LNCAP (cell line): ENCODE measurements around the gene CNP.

Source experiments
- TF ChIP-seq, protein P1 (sequence below): fragments of 450-650 bp; IDR thresholded peaks from 2 replicates; pipeline ENCODE4 v1.5.1; 2017; ENCODE audit warnings: mild to moderate bottlenecking

Gene CNP

DNA sequence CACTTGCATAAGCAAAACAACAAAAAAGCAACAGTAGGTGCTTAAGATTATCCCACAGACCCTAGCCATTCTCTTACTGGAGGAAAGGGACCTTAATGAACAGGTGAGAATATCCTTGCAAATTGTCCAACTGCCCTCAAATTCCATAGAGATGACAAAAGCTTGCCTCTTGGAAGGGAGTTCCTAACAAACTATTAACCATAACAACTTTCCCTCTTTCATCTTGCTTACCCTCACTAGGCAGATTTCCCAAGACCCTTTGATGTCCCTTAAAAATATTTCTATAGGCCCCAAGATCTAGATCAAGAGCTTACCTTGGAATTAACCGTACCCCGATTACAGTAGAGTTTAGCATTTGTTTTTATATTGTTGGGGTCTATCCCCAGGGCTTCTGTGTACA, 21.8 kb downstream of the CNP start:
- TF ChIP-seq, protein P1, sequence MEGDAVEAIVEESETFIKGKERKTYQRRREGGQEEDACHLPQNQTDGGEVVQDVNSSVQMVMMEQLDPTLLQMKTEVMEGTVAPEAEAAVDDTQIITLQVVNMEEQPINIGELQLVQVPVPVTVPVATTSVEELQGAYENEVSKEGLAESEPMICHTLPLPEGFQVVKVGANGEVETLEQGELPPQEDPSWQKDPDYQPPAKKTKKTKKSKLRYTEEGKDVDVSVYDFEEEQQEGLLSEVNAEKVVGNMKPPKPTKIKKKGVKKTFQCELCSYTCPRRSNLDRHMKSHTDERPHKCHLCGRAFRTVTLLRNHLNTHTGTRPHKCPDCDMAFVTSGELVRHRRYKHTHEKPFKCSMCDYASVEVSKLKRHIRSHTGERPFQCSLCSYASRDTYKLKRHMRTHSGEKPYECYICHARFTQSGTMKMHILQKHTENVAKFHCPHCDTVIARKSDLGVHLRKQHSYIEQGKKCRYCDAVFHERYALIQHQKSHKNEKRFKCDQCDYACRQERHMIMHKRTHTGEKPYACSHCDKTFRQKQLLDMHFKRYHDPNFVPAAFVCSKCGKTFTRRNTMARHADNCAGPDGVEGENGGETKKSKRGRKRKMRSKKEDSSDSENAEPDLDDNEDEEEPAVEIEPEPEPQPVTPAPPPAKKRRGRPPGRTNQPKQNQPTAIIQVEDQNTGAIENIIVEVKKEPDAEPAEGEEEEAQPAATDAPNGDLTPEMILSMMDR: no peak

DNA sequence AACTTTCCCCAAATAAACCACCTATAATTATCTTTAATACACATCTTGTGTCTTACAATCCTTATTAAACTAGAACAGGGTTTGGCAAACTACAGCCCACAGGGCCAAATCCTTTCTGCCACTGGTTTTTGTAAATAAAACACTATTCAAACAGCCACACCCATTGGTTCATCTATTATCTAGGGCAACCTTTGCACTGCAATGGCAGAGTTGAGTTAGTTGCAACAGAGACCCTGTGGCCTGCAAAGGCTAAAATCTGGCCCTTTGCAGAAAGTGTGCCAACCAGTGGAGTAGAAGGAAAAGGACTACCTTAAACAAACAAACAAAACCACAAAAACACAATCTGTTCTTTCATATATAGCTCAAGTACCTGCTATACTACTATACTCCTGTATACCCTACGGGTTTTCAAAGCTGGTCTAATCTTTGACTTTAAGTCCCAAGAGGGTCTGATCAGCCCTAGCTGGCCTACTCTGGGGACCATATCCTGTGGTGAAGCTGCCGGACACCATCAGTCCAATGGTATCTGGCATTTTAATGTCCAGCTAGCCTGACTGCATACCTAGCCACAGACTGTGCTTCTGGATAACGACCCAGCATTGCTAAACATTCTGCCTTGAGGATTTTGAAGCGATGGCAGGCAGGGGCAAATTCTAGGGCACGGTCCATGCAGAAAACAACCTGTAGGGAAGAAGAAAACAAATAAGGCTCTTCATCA, 23.3 kb downstream of the CNP start:
- TF ChIP-seq, protein P1: no peak

DNA sequence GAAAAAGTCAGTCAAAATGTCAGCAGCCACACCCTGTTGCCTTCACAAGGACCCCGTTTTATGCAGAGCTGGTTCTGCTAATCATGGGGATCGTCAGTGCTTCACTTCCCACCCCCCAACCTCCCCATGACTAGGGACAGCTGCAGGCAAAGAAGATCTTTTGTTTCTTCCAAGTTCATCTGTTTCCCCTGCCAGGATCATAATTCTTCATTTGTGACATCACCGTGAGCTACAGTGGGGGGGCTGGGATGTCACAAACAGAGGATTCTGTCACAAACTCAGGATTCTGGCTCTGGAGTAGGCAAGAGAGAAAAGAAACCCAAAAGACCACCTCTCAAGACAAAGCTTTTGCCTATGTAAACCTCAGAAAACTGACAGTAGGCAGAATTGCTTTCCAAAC, 26.0 kb downstream of the CNP start:
- TF ChIP-seq, protein P1: no peak

DNA sequence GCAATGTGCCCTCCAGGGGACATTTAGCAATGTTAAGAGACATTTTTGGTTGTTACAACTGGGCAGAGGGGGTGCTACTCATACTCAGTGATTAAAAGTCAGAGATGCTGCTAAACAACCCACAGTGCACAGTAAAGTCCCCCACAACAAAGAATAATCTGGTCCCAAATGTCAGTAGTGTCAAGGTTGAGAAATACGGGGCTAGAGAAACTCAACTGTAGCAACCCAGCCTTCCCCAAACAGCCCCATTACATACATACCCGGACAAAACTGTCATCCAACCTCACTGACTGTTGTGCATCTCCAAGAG, 30.2 kb downstream of the CNP start:
- TF ChIP-seq, protein P1: no peak

DNA sequence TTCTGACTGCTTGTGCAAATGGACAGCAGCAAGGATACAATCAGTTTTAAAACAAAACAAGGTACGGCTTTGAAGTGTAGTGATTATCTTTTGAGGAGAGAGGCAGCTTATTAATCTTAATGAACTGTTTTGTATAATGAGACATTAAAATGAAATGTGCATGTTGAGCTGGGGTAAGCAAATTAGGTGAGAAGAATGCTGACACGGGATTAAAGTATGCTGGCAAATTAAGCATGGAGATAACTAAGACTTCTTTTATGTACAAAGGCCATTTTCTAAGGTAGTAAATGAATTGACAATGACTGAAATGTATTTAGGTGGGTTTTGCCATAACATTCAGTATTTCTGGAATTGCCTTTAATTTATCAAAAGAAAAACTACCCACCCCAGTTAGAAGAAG, 31.9 kb downstream of the CNP start:
- TF ChIP-seq, protein P1: no peak

DNA sequence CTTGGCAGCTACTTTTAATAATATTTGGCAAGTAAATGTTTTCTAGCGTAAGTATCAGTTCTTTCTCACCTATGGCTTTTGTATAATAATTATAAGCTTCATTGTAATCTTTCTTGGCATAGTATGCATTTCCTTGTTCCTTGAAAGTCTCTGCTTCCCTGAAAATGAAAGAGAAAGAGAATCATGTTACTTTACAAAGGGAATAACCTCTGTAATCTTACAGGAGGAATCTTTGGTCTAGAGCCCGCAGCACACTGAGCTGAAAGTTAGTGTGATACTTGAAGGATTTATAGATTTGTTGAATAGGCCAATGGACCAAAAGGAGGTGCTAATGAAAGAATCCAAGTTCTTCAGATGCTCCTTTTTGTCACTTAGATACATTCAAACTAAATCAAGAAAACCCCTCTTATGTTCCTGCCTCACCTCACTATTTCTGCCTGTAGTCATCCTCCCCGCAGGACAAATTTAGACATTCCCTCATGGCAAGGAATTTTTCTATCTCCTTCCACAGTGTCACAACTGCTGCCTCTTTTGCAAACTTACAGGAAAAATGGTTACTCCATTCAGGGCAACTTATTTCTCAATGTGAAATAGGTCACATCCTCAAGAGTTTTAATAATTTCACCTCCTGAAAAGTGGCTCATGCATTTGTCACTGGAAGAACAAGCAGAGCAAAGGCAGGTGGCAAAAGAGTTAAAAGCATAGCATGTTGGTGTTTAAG, 34.0 kb downstream of the CNP start:
- TF ChIP-seq, protein P1: no peak

DNA sequence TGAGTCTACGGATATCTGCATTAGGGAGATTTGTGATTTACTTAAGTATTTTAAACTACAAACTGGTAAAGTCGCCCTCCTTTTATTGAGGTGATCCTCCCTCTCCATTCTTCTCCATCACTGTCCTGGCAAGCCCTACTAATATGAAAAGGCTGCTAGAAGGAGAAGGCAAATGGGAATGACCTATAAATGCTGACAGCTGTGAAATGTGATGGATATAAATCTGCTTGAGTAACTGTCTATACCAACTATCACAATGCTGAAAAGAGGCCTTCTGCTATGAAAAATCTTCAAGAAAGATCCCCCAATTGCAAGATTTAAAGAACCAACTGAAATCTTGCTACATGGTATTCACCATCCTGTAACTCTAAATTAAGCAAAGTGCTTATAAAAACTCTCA, 35.1 kb downstream of the CNP start:
- TF ChIP-seq, protein P1: no peak
